Skin epidermis (tissue), 12 donors: ENCODE measurements around the gene RASA2.
A peak's percentile ranks its signal among the peaks of the same experiment; 100 is the strongest.
"Not testable (repeated sequence)": the region's sequence is repeated elsewhere in the genome, so short reads cannot be mapped to it uniquely, and the experiment has no call there.

Experiments used
- H3K27ac ChIP-seq, 21 experiments: fragments of 200-600 bp; sonication (generic) in 11 of 21; one replicate each; pipeline ENCODE4 v1.5.0; 2020; ENCODE audit warnings: mild to moderate bottlenecking in 3 of 21, inconsistent platforms in 2 of 21, moderate library complexity in 2 of 21
- H3K4me3 ChIP-seq, 7 experiments: fragments of 200-600 bp; sonication (generic) in 2 of 7; one replicate each; pipeline ENCODE4 v1.5.0; 2020; ENCODE audit warnings: inconsistent platforms in 2 of 7, mild to moderate bottlenecking in 2 of 7, moderate library complexity in 1 of 7

The RASA2 gene

GRCh38 chr3:141487521-141488252, 860 bp downstream of the RASA2 start:
- H3K27ac ChIP-seq, result peak overlapping the region; percentile 87 to 100 (median 98)
- H3K4me3 ChIP-seq, result peak overlapping the region; percentile 65 to 91 (median 83)

- peak overlapping the region in 2 of 21 experiments; percentile 14 to 99 for H3K27ac ChIP-seq
- no peak overlapping the region for H3K4me3 ChIP-seq
These were observed 2.4 kb downstream of the RASA2 start for GRCh38 chr3:141489203-141489602.

GRCh38 chr3:141491081-141491480, 4.3 kb downstream of the RASA2 start:
- H3K27ac ChIP-seq, result no peak overlapping the region
- no peak overlapping the region for H3K4me3 ChIP-seq

GRCh38 chr3:141491929-141492328, 5.1 kb downstream of the RASA2 start:
- Histone ChIP-seq H3K4me3 (no peak overlapping the region), H3K27ac (no peak overlapping the region)

- H3K27ac ChIP-seq, result no peak overlapping the region
These were observed 6.4 kb downstream of the RASA2 start for GRCh38 chr3:141493184-141493583.

GRCh38 chr3:141497589-141497988, 10.8 kb downstream of the RASA2 start:
- H3K4me3 ChIP-seq, H3K27ac ChIP-seq: not testable (repeated sequence)

More at GRCh38 chr3:141493184-141493583, 6.4 kb downstream of the RASA2 start:
- H3K4me3 ChIP-seq, result no peak overlapping the region

- Histone ChIP-seq H3K27ac (peak overlapping the region in 15 of 21 experiments; percentile 20 to 77 (median 65)), H3K4me3 (no peak overlapping the region)
These were observed 11.9 kb downstream of the RASA2 start for GRCh38 chr3:141498598-141499223.

- peak overlapping the region in 17 of 21 experiments; percentile 10 to 77 (median 61) for H3K27ac ChIP-seq
- H3K4me3 ChIP-seq, result no peak overlapping the region
These were observed 12.5 kb downstream of the RASA2 start for GRCh38 chr3:141499284-141499683.

GRCh38 chr3:141499965-141500364, 13.1 kb downstream of the RASA2 start:
- H3K27ac ChIP-seq, result peak overlapping the region in 10 of 21 experiments; percentile 8 to 77 (median 66)
- no peak overlapping the region for H3K4me3 ChIP-seq

GRCh38 chr3:141500397-141500796, 13.6 kb downstream of the RASA2 start:
- Histone ChIP-seq H3K27ac (peak overlapping the region in 2 of 21 experiments; percentile 43 to 77), H3K4me3 (no peak overlapping the region)

GRCh38 chr3:141505166-141505565, 18.3 kb downstream of the RASA2 start:
- no peak overlapping the region for H3K4me3 ChIP-seq
- H3K27ac ChIP-seq, result peak overlapping the region in 1 of 21 experiments; percentile 22

- Histone ChIP-seq H3K27ac (no peak overlapping the region), H3K4me3 (no peak overlapping the region)
These were observed 19.2 kb downstream of the RASA2 start for GRCh38 chr3:141506071-141506470.

GRCh38 chr3:141507392-141508066, 20.7 kb downstream of the RASA2 start:
- Histone ChIP-seq H3K27ac (peak overlapping the region in 1 of 21 experiments; percentile 15), H3K4me3 (no peak overlapping the region)

GRCh38 chr3:141508067-141508436, 21.2 kb downstream of the RASA2 start:
- H3K27ac ChIP-seq, result no peak overlapping the region
- H3K4me3 ChIP-seq, result no peak overlapping the region

GRCh38 chr3:141511361-141511760, 24.5 kb downstream of the RASA2 start:
- Histone ChIP-seq H3K27ac (no peak overlapping the region), H3K4me3 (no peak overlapping the region)

GRCh38 chr3:141514382-141514781, 27.6 kb downstream of the RASA2 start:
- Histone ChIP-seq H3K4me3 (no peak overlapping the region), H3K27ac (no peak overlapping the region)

- peak overlapping the region in 1 of 21 experiments; percentile 4 for H3K27ac ChIP-seq
- no peak overlapping the region for H3K4me3 ChIP-seq
These were observed 32.8 kb downstream of the RASA2 start for GRCh38 chr3:141519587-141519986.

- no peak overlapping the region for H3K4me3 ChIP-seq
- no peak overlapping the region for H3K27ac ChIP-seq
These were observed 35.0 kb downstream of the RASA2 start for GRCh38 chr3:141521781-141522180.

GRCh38 chr3:141523615-141524375, 37.0 kb downstream of the RASA2 start:
- H3K4me3 ChIP-seq, result no peak overlapping the region
- no peak overlapping the region for H3K27ac ChIP-seq

- peak overlapping the region in 1 of 21 experiments; percentile 31 for H3K27ac ChIP-seq
- no peak overlapping the region for H3K4me3 ChIP-seq
These were observed 38.2 kb downstream of the RASA2 start for GRCh38 chr3:141524988-141525387.
